T-helper 1 cell (primary cell): ENCODE results near the gene ABCB11.
"Not testable (repeated sequence)": the region's sequence is repeated elsewhere in the genome, so short reads cannot be mapped to it uniquely, and the experiment has no call there.

Source experiments
- DNase-seq, 5 donors: peaks; one replicate each; pipeline ENCODE4 v3.0.0-alpha.2; 2012 to 2020

ABCB11 gene

GRCh38 chr2:169042856-169043255, 11.7 kb upstream of the ABCB11 start:
- DNase-seq: no peak

- DNase-seq: no peak
These were observed 10.5 kb upstream of the ABCB11 start for GRCh38 chr2:169041594-169041993.

GRCh38 chr2:169039702-169040101, 8.6 kb upstream of the ABCB11 start:
- no peak for DNase-seq

GRCh38 chr2:169038338-169038757, 7.2 kb upstream of the ABCB11 start:
- DNase-seq: peak in 1 of 5 donors; percentile 2

- no peak for DNase-seq
These were observed 5.8 kb upstream of the ABCB11 start for GRCh38 chr2:169036736-169037440.

- DNase-seq: no peak
These were observed 4.8 kb upstream of the ABCB11 start for GRCh38 chr2:169035887-169036286.

- no peak for DNase-seq
These were observed 3.9 kb upstream of the ABCB11 start for GRCh38 chr2:169034984-169035544.

GRCh38 chr2:169034256-169034655, 3.1 kb upstream of the ABCB11 start:
- no peak for DNase-seq

GRCh38 chr2:169029341-169029740, 1.8 kb downstream of the ABCB11 start:
- DNase-seq: no peak

GRCh38 chr2:169027234-169027633, 3.9 kb downstream of the ABCB11 start:
- DNase-seq: no peak

GRCh38 chr2:169026056-169026455, 5.1 kb downstream of the ABCB11 start:
- DNase-seq: no peak

- DNase-seq: no peak
These were observed 8.0 kb downstream of the ABCB11 start for GRCh38 chr2:169023161-169023560.

GRCh38 chr2:169018390-169018789, 12.7 kb downstream of the ABCB11 start:
- no peak for DNase-seq

GRCh38 chr2:169015943-169016342, 15.2 kb downstream of the ABCB11 start:
- DNase-seq: no peak

GRCh38 chr2:169014780-169015179, 16.3 kb downstream of the ABCB11 start:
- no peak for DNase-seq

- DNase-seq: no peak
These were observed 17.5 kb downstream of the ABCB11 start for GRCh38 chr2:169013628-169014026.

GRCh38 chr2:169012812-169013627, 18.1 kb downstream of the ABCB11 start:
- DNase-seq: no peak

- not testable (repeated sequence) for DNase-seq
These were observed 18.8 kb downstream of the ABCB11 start for GRCh38 chr2:169012191-169012792.

- no peak for DNase-seq
These were observed 19.4 kb downstream of the ABCB11 start for GRCh38 chr2:169011698-169012097.

- DNase-seq: no peak
These were observed 20.3 kb downstream of the ABCB11 start for GRCh38 chr2:169010633-169011460.

GRCh38 chr2:169009865-169010579, 21.1 kb downstream of the ABCB11 start:
- DNase-seq: no peak

- no peak for DNase-seq
These were observed 23.2 kb downstream of the ABCB11 start for GRCh38 chr2:169007941-169008340.
